GM12891 (cell line): ENCODE data around the gene CLEC1A. TPM values are rescaled to one million over a fixed set of nuclear protein-coding genes. Genes with fewer than 3 reads are reported as not detected.

Experiments
- DNase-seq: peaks from one replicate; pipeline ENCODE4 v3.0.0; 2011; ENCODE audit warnings: low spot score; ENCODE audit not compliant: insufficient read length
- FAIRE-seq: peaks from 2 replicates; lab custom pipeline; 2011; peaks lifted over from hg19 to GRCh38; lab: Jason Lieb, UNC
- PAX5 ChIP-seq: IDR thresholded peaks from 2 replicates; pipeline ENCODE4 v1.6.1; 2011; ENCODE audit warnings: low read length, moderate library complexity, mild to moderate bottlenecking; ENCODE audit not compliant: insufficient read depth, severe bottlenecking
- POLR2A ChIP-seq: IDR thresholded peaks from 2 replicates; pipeline ENCODE4 v1.6.1; 2011; ENCODE audit warnings: low read depth, low read length, control low read depth
- POLR2AphosphoS5 ChIP-seq: IDR thresholded peaks from 2 replicates; pipeline ENCODE4 v1.6.1; 2011; ENCODE audit warnings: low read depth, low read length, control low read depth
- POU2F2 ChIP-seq: IDR thresholded peaks from 2 replicates; pipeline ENCODE4 v1.6.1; 2011; ENCODE audit warnings: low read depth, mild to moderate bottlenecking, control low read depth, low read length, moderate library complexity
- SPI1 ChIP-seq: IDR thresholded peaks from 2 replicates; pipeline ENCODE4 v1.6.1; 2011; ENCODE audit warnings: low read depth, low read length, control low read depth
- TAF1 ChIP-seq: IDR thresholded peaks from 2 replicates; pipeline ENCODE4 v1.6.1; 2011; ENCODE audit warnings: low read depth, low read length, control low read depth
- polyA plus RNA-seq: library from polyadenylated mRNA; unstranded; fragments of >200 nt; gene quantifications from one replicate; pipeline ENCODE4 v1.2.1, GENCODE V29; 2012; ENCODE audit warnings: low read depth, missing spikeins, inconsistent platforms; ENCODE audit not compliant: missing spikeins

The CLEC1A gene
- not detected for polyA plus RNA-seq

DNA sequence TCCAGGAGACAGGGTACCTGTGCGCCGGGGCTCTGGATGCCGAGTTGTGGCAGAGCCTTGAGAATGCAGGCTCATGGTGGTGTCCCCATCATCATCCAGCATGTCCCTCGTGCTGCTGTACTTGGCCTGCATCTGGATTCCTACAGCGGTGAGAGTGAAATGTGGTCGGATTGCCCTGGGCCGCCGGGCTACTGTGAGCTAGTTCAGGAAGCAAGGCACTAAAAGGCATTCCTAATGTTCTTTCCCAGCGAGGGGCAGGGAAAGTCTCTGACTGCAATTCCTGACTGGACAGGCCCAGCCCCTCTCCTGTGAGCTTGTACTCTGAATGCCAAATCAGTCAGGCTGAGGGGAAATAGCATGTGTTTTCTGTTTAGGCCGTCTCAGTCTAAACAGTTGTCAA lies at the start of gene CLEC1A:
Gene CLEC1A (minus strand): TSS at position 195 of the 400 bp plus-strand sequence. CDS start 63 bp downstream, at position 132.
- no peak for TF ChIP-seq PAX5
- no peak for TF ChIP-seq POU2F2
- DNase-seq (no peak), FAIRE-seq (no peak)

- TF ChIP-seq SPI1: no peak
- TF ChIP-seq TAF1: no peak
- TF ChIP-seq POLR2AphosphoS5: no peak
- no peak for TF ChIP-seq PAX5
- TF ChIP-seq POLR2A: no peak
- no peak for TF ChIP-seq POU2F2
- FAIRE-seq (peak; percentile 80), DNase-seq (no peak)
These were observed 49.1 kb upstream of the CLEC1A start for GRCh38 chr12:10147714-10148403.

- FAIRE-seq (no peak), DNase-seq (no peak)
- TF ChIP-seq POLR2A (no peak), PAX5 (no peak)
These were observed 44.3 kb upstream of the CLEC1A start for GRCh38 chr12:10142976-10143589.

DNA sequence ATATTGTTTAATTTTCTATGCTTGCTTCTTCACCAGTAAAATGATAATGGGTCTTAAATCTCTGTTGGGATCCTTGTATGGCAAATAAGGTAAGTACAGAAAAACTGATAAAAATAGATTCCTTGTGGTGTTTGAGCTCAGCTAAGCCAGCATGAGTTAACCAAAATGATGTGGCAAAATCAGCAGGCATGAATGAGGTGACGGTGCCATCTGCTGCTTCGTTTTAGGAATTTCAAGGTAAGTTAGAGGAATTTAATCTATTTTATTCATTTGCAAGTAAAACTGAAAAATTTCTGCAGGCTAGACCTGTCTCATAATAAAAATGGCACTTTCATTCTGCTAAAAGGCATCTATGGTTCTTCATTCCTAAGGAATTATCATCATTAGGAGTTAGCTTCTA lies 41.2 kb upstream of the CLEC1A start:
- FAIRE-seq: peak; percentile 87

GRCh38 chr12:10136637-10137205 lies 37.9 kb upstream of the CLEC1A start:
- TF ChIP-seq POLR2AphosphoS5 (no peak), PAX5 (no peak), POLR2A (no peak), SPI1 (no peak), POU2F2 (no peak), TAF1 (no peak)
- no peak for FAIRE-seq
- DNase-seq: no peak

More for the DNA sequence above, 41.2 kb upstream of the CLEC1A start:
- TF ChIP-seq PAX5 (no peak), SPI1 (no peak), POLR2A (no peak), POLR2AphosphoS5 (no peak), TAF1 (no peak), POU2F2 (no peak)
- DNase-seq: no peak

GRCh38 chr12:10135126-10135525 lies 36.3 kb upstream of the CLEC1A start:
- TF ChIP-seq SPI1 (no peak), POLR2A (no peak), POU2F2 (no peak), PAX5 (no peak), POLR2AphosphoS5 (no peak), TAF1 (no peak)
- DNase-seq (no peak), FAIRE-seq (no peak)

DNA sequence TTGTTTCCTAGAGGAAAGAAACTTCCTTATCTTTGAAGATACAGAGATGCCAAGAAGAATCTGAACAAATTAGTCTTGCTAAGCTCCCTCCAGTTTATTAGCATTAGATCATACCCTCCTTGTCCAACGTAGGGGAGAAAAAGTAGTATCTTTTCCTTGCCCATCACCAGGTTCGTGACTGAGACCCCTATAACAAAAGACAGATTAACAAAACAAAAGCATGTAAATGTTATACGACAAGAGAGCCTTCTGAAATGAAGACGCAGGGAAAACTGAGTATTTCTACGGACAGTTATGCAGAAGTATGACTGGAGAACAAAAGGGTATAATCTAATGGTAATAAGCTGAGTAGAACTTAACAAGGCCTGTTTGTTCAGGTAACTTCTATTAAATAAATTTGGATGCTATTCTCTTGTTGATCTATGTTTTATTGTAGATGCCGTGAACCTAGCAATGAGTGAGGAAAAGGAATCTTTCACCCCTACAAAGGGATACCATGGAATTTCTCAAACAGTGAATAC lies 34.1 kb upstream of the CLEC1A start:
- FAIRE-seq: no peak

DNA sequence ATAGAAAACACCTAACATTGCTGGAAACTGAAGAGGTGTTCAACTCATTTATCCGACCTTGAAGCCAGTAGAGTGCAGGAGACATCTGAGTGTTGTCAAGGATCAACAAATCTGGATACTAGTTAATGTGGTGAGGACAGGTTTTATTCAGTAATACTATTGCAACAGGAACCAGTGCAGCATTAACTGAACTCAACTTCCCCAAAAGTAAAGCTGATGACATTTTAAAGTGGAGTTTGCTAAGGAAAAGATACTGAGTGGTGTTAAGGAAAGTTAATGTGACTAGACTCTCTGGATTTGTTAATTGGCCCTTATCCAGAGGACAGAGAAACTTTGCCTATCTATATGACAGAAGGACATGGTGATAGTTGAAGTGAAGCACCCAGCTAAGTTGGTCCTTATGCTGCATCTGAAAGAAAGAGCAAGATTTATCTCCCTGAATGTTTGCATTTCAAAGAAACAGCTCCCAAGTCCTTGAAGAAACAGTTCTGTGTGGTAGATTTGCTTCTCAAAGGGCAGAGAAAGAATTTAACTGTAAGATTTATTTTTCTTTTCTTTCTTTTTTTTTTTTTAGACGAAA lies 32.4 kb upstream of the CLEC1A start:
- TF ChIP-seq TAF1 (no peak), PAX5 (no peak), POU2F2 (no peak), POLR2A (no peak), SPI1 (no peak), POLR2AphosphoS5 (no peak)
- DNase-seq: no peak
- FAIRE-seq: no peak

More for the DNA sequence above, 34.1 kb upstream of the CLEC1A start:
- no peak for DNase-seq
- no peak for TF ChIP-seq PAX5
- no peak for TF ChIP-seq SPI1
- TF ChIP-seq TAF1: no peak
- no peak for TF ChIP-seq POLR2AphosphoS5
- TF ChIP-seq POU2F2: no peak
- TF ChIP-seq POLR2A: no peak

DNA sequence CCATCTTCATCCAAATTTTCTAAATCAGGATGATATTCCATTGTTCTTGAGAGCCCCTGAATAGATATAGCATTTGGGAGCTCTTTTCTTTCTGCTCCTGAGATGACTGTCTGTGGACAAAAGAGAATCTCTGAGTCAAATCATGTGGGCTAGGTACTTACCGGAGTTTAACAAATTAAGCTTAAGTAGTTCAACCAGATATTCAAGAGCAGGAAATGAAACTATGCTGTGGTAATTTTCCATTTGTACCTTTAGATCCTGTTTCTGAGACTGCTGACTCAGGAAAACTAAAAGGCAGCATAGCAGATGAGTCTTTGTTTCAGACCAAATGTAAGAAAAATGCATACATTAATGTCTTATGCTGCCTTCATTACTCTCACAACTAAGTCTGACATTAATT lies 31.3 kb upstream of the CLEC1A start, which contains the start of gene CLEC7A:
Gene CLEC7A (minus strand): TSS at position 158 of the 400 bp plus-strand sequence. CDS start 117 bp downstream, at position 41.
- no peak for TF ChIP-seq POU2F2
- TF ChIP-seq POLR2AphosphoS5: no peak
- TF ChIP-seq POLR2A: no peak
- no peak for TF ChIP-seq TAF1
- no peak for TF ChIP-seq PAX5
- peak; percentile 83 for TF ChIP-seq SPI1
- DNase-seq (peak; percentile 17), FAIRE-seq (peak; percentile 61)
